HepG2 (cell line): Measurements from ENCODE around the gene TRPT1. TPM values are rescaled to one million over a fixed set of nuclear protein-coding genes. Genes with fewer than 3 reads are reported as not detected.
A peak's percentile ranks its signal among the peaks of the same experiment; 100 is the strongest.

Experiments
- HHEX ChIP-seq: IDR thresholded peaks from 2 replicates; pipeline ENCODE4 v1.6.1; 2016; ENCODE audit warnings: control low read depth
- ZNF607 ChIP-seq: sonication (generic); formaldehyde crosslinking; IDR thresholded peaks from 2 replicates; pipeline ENCODE4 v1.5.1; 2020; ENCODE audit warnings: missing genetic modification reagents, mild to moderate bottlenecking, borderline replicate concordance
- polyA plus RNA-seq, 8 experiments: library from polyadenylated mRNA; depleted of rRNA in 3 of 8; stranded (reverse) in 7 of 8; unstranded in 1 of 8; fragments of >200 nt; fragmentation: Illumina TruSeq in 4 of 8; extraction: Trizol in 4 of 8; gene quantifications; 2 replicates each; pipeline versions ENCODE4 v1.2.1 to v1.2.3, GENCODE V29; 2011 to 2016; ENCODE audit warnings: low read depth in 4 of 8, missing spikeins in 1 of 8, mixed read lengths in 1 of 8; ENCODE audit not compliant: insufficient read depth in 1 of 8
- total RNA-seq, 5 experiments: library from RNA; depleted of rRNA; stranded (reverse); fragments of >200 nt; fragmentation: Illumina TruSeq; extraction: Trizol; gene quantifications; 2 replicates each; pipeline ENCODE4 v1.2.3, GENCODE V29; 2016; ENCODE audit warnings: low read depth in 1 of 5
- TF ChIP-seq, protein P1 (sequence below): sonication (generic); formaldehyde crosslinking; IDR thresholded peaks from 2 replicates; pipeline ENCODE4 v1.4.0; 2020; ENCODE audit warnings: missing genetic modification reagents, borderline replicate concordance
- TF ChIP-seq, protein P2 (sequence below): IDR thresholded peaks from 2 replicates; pipeline ENCODE4 v1.4.0; 2020; ENCODE audit warnings: mild to moderate bottlenecking, missing genetic modification reagents
- TF ChIP-seq, protein P3 (sequence below): sonication (generic); formaldehyde crosslinking; IDR thresholded peaks from 2 replicates; pipeline ENCODE4 v1.8.0; 2023; ENCODE audit warnings: mild to moderate bottlenecking, missing genetic modification reagents

Gene TRPT1
- total and polyA plus RNA-seq, 2 of the 13 experiments (the other 11 are each of a cell fraction or from before 2014, with no cell fraction given), result 24.8 to 40.7 TPM

DNA sequence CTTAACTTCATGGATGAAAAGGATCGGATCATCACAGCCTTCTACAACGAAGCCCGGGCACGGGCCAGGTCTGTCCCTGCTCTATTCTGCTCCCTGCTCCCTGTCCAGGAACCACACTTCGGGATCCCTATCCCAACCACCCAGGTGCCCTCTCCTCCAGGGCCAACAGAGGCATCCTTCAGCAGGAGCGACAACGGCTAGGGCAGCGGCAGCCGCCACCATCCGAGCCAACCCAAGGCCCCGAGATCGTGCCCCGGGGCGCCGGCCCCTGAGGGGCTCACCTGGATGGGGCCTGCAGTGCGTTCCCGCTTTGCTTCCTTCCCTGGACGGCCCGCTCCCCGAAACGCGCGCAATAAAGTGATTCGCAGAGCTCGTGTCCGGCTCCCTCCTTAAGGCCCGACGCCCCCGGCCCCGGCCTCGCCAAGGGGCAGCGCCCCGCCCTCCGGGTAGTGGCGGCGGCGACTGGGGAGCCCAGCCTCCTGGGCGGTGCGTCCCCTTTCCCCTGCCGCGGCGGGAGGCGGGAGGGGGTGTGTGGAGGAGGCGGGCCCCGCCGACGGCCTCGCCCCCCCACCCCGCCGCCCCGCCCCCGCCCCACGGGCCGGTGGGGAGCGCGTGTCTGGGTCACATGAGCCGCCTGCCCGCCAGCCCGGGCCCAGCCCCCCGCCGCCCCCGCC is 8.1 kb upstream of the TRPT1 start, which contains the start of gene VEGFB (continued):
- TF ChIP-seq, protein P1, sequence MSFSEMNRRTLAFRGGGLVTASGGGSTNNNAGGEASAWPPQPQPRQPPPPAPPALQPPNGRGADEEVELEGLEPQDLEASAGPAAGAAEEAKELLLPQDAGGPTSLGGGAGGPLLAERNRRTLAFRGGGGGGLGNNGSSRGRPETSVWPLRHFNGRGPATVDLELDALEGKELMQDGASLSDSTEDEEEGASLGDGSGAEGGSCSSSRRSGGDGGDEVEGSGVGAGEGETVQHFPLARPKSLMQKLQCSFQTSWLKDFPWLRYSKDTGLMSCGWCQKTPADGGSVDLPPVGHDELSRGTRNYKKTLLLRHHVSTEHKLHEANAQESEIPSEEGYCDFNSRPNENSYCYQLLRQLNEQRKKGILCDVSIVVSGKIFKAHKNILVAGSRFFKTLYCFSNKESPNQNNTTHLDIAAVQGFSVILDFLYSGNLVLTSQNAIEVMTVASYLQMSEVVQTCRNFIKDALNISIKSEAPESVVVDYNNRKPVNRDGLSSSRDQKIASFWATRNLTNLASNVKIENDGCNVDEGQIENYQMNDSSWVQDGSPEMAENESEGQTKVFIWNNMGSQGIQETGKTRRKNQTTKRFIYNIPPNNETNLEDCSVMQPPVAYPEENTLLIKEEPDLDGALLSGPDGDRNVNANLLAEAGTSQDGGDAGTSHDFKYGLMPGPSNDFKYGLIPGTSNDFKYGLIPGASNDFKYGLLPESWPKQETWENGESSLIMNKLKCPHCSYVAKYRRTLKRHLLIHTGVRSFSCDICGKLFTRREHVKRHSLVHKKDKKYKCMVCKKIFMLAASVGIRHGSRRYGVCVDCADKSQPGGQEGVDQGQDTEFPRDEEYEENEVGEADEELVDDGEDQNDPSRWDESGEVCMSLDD (CRISPR knock-in tag), result 0 out of 2 replicates have a peak, but pooled peaks have one; percentile 34
- TF ChIP-seq, protein P2, sequence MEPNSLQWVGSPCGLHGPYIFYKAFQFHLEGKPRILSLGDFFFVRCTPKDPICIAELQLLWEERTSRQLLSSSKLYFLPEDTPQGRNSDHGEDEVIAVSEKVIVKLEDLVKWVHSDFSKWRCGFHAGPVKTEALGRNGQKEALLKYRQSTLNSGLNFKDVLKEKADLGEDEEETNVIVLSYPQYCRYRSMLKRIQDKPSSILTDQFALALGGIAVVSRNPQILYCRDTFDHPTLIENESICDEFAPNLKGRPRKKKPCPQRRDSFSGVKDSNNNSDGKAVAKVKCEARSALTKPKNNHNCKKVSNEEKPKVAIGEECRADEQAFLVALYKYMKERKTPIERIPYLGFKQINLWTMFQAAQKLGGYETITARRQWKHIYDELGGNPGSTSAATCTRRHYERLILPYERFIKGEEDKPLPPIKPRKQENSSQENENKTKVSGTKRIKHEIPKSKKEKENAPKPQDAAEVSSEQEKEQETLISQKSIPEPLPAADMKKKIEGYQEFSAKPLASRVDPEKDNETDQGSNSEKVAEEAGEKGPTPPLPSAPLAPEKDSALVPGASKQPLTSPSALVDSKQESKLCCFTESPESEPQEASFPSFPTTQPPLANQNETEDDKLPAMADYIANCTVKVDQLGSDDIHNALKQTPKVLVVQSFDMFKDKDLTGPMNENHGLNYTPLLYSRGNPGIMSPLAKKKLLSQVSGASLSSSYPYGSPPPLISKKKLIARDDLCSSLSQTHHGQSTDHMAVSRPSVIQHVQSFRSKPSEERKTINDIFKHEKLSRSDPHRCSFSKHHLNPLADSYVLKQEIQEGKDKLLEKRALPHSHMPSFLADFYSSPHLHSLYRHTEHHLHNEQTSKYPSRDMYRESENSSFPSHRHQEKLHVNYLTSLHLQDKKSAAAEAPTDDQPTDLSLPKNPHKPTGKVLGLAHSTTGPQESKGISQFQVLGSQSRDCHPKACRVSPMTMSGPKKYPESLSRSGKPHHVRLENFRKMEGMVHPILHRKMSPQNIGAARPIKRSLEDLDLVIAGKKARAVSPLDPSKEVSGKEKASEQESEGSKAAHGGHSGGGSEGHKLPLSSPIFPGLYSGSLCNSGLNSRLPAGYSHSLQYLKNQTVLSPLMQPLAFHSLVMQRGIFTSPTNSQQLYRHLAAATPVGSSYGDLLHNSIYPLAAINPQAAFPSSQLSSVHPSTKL (CRISPR knock-in tag), result no peak; the same call in 1 of the 2 replicates
- TF ChIP-seq HHEX (CRISPR knock-in tag), result no peak
- TF ChIP-seq ZNF607 (CRISPR knock-in tag), result 0 out of 2 replicates have a peak, but pooled peaks have one; percentile 45
- TF ChIP-seq, protein P3, sequence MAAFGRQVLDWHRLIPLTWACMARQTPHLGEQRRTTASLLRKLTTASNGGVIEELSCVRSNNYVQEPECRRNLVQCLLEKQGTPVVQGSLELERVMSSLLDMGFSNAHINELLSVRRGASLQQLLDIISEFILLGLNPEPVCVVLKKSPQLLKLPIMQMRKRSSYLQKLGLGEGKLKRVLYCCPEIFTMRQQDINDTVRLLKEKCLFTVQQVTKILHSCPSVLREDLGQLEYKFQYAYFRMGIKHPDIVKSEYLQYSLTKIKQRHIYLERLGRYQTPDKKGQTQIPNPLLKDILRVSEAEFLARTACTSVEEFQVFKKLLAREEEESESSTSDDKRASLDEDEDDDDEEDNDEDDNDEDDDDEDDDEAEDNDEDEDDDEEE (CRISPR knock-in tag), result peak; percentile 41; the same call in 1 of the 2 replicates
